IPS DF 6.9 (cell line): ENCODE data around the gene RPS6KA2.

ENCODE experiments used
- DNase-seq: peaks from one replicate; pipeline ENCODE4 v3.0.0-alpha.2; 2013; ENCODE audit warnings: low read depth, low spot score
- H3K27ac ChIP-seq: one replicate; pipeline ENCODE4 v1.5.1; 2013; ENCODE audit warnings: low read length, control low read depth
- H3K27me3 ChIP-seq: 2 replicates; pipeline ENCODE4 v1.6.1; 2013; ENCODE audit warnings: mild to moderate bottlenecking, low read length; ENCODE audit not compliant: control insufficient read depth, insufficient read depth
- H3K36me3 ChIP-seq: 2 replicates; pipeline ENCODE4 v1.6.1; 2013; ENCODE audit warnings: low read length; ENCODE audit not compliant: control insufficient read depth, insufficient read depth
- H3K4me1 ChIP-seq: 2 replicates; pipeline ENCODE4 v1.6.1; 2013; ENCODE audit warnings: low read length; ENCODE audit not compliant: control insufficient read depth, insufficient read depth
- H3K4me3 ChIP-seq: 2 replicates; pipeline ENCODE4 v1.5.1; 2013; ENCODE audit warnings: mild to moderate bottlenecking, low read length
- H3K9me3 ChIP-seq: 2 replicates; pipeline ENCODE4 v1.6.1; 2013; ENCODE audit warnings: low read length, inconsistent platforms; ENCODE audit not compliant: control insufficient read depth, insufficient read depth
- WGBS: extraction: QIAGEN DNeasy Blood & Tissue Kit; methylation state at CpG from one replicate; pipeline ENCODE4 v1.1.7; 2013; ENCODE audit warnings: mixed read lengths, missing lambda C conversion rate; ENCODE audit not compliant: insufficient read length, insufficient coverage; 5-methylcytosine and 5-hydroxymethylcytosine counted together

The RPS6KA2 gene

GRCh38 chr6:166442131-166442685, 184.8 kb downstream of the RPS6KA2 start:
- no peaks in the 10 kb centered on the region for H3K9me3 ChIP-seq
- H3K27ac ChIP-seq, result no peak overlapping the region
- no peak for DNase-seq
- no CpG with 5 or more reads among the region's 18 CpGs for WGBS
- H3K36me3 ChIP-seq, result no peaks in the 10 kb centered on the region
- H3K27me3 ChIP-seq, result no peaks in the 10 kb centered on the region
- H3K4me3 ChIP-seq, result no peak overlapping the region
- no peaks in the 10 kb centered on the region for H3K4me1 ChIP-seq

GRCh38 chr6:166441325-166442078, 185.5 kb downstream of the RPS6KA2 start:
- Histone ChIP-seq H3K4me3 (no peak overlapping the region), H3K36me3 (no peaks in the 10 kb centered on the region), H3K27me3 (no peaks in the 10 kb centered on the region), H3K9me3 (no peaks in the 10 kb centered on the region), H3K27ac (no peak overlapping the region), H3K4me1 (no peaks in the 10 kb centered on the region)
- no peak for DNase-seq
- no CpG with 5 or more reads among the region's 19 CpGs for WGBS

- H3K9me3 ChIP-seq, result no peaks in the 10 kb centered on the region
- H3K4me1 ChIP-seq, result no peaks in the 10 kb centered on the region
- no peak overlapping the region for H3K27ac ChIP-seq
- WGBS, result no CpG with 5 or more reads among the region's 15 CpGs
- H3K4me3 ChIP-seq, result no peak overlapping the region
- no peaks in the 10 kb centered on the region for H3K27me3 ChIP-seq
- no peak for DNase-seq
- no peaks in the 10 kb centered on the region; the same call in 1 of the 2 replicates for H3K36me3 ChIP-seq
These were observed 186.3 kb downstream of the RPS6KA2 start for GRCh38 chr6:166440729-166441128.

GRCh38 chr6:166440106-166440505, 186.9 kb downstream of the RPS6KA2 start:
- Histone ChIP-seq H3K36me3 (no peaks in the 10 kb centered on the region; the same call in 1 of the 2 replicates), H3K4me3 (no peak overlapping the region), H3K27ac (no peak overlapping the region), H3K4me1 (no peaks in the 10 kb centered on the region), H3K9me3 (no peaks in the 10 kb centered on the region), H3K27me3 (no peaks in the 10 kb centered on the region)
- no CpG with 5 or more reads among the region's 11 CpGs for WGBS
- DNase-seq, result no peak

- H3K4me1 ChIP-seq, result no peaks in the 10 kb centered on the region
- WGBS, result no CpG with 5 or more reads among the region's 10 CpGs
- no peaks in the 10 kb centered on the region for H3K9me3 ChIP-seq
- DNase-seq, result no peak
- H3K27ac ChIP-seq, result no peak overlapping the region
- H3K36me3 ChIP-seq, result no peaks in the 10 kb centered on the region; the same call in 1 of the 2 replicates
- no peaks in the 10 kb centered on the region for H3K27me3 ChIP-seq
- no peak overlapping the region for H3K4me3 ChIP-seq
These were observed 187.5 kb downstream of the RPS6KA2 start for GRCh38 chr6:166439366-166440091.

GRCh38 chr6:166438211-166438861, 188.7 kb downstream of the RPS6KA2 start:
- no peak for DNase-seq
- H3K9me3 ChIP-seq, result no peaks in the 10 kb centered on the region
- no peaks in the 10 kb centered on the region for H3K27me3 ChIP-seq
- no CpG with 5 or more reads among the region's 16 CpGs for WGBS
- no peak overlapping the region for H3K4me3 ChIP-seq
- no peaks in the 10 kb centered on the region; the same call in 1 of the 2 replicates for H3K36me3 ChIP-seq
- H3K27ac ChIP-seq, result no peak overlapping the region
- H3K4me1 ChIP-seq, result no peaks in the 10 kb centered on the region

- Histone ChIP-seq H3K4me1 (no peaks in the 10 kb centered on the region), H3K9me3 (no peaks in the 10 kb centered on the region), H3K36me3 (no peaks in the 10 kb centered on the region; the same call in 1 of the 2 replicates), H3K4me3 (no peak overlapping the region), H3K27ac (no peak overlapping the region), H3K27me3 (no peaks in the 10 kb centered on the region)
- WGBS, result no CpG with 5 or more reads among the region's 15 CpGs
- DNase-seq, result no peak
These were observed 189.4 kb downstream of the RPS6KA2 start for GRCh38 chr6:166437661-166438060.

GRCh38 chr6:166436195-166437139, 190.6 kb downstream of the RPS6KA2 start:
- Histone ChIP-seq H3K36me3 (no peaks in the 10 kb centered on the region; the same call in 1 of the 2 replicates), H3K4me3 (no peak overlapping the region), H3K27ac (no peak overlapping the region), H3K9me3 (no peaks in the 10 kb centered on the region), H3K27me3 (no peaks in the 10 kb centered on the region), H3K4me1 (no peaks in the 10 kb centered on the region)
- DNase-seq, result no peak
- WGBS, result no CpG with 5 or more reads among the region's 24 CpGs

GRCh38 chr6:166435574-166435973, 191.5 kb downstream of the RPS6KA2 start:
- WGBS, result no CpG with 5 or more reads among the region's 10 CpGs
- DNase-seq, result no peak
- no peak overlapping the region for H3K27ac ChIP-seq

More at GRCh38 chr6:166435574-166435973, 191.5 kb downstream of the RPS6KA2 start:
- no peaks in the 10 kb centered on the region; the same call in 1 of the 2 replicates for H3K36me3 ChIP-seq
- H3K27me3 ChIP-seq, result no peaks in the 10 kb centered on the region
- no peaks in the 10 kb centered on the region for H3K9me3 ChIP-seq
- H3K4me3 ChIP-seq, result no peak overlapping the region
- H3K4me1 ChIP-seq, result no peaks in the 10 kb centered on the region
